ENCODE data around the gene OR51L1.
"Not testable (repeated sequence)": the region's sequence is repeated elsewhere in the genome, so short reads cannot be mapped to it uniquely, and the experiment has no call there.

DNA sequence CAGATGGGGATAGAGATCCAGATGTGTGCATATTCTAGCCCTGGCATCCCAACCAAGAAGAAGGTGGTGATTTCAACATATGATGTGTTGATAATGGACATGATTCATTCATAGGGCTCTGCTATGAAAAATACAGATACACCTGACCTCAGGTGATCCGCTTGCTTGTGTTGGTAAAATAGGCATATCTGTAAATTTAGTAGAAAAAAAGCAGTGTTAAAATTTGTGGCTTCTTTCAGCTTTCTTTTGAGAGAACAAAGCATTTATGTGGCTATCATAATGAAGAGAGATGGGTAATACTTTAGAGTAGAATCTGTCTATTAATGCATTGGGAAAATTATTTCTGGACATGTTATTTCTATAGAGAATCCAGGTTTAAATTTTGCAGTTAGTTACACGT is 39.0 kb upstream of the OR51L1 start, which contains the start of gene OR51A2:
- not testable (repeated sequence) for TF ChIP-seq YY1 (IDR thresholded peaks at IDR 0.05; ENCODE audit: low read depth, low read length); TEAD4 (IDR thresholded peaks at IDR 0.05; ENCODE audit: low read depth, low read length); SIN3A (conservative IDR thresholded peaks at IDR 0.05 in 1 of 2, IDR thresholded peaks at IDR 0.05 in 1 of 2; ENCODE audit: low read depth in 1 of 2, low read length in 2 of 2); CEBPB (IDR thresholded peaks at IDR 0.05; ENCODE audit: low read depth, low read length); KDM4A (IDR thresholded peaks at IDR 0.05; ENCODE audit: low read depth, low read length, severe bottlenecking); EP300 (IDR thresholded peaks at IDR 0.05; ENCODE audit: borderline replicate concordance in 1 of 2, low read depth in 2 of 2, low read length in 2 of 2); KDM1A (IDR thresholded peaks at IDR 0.05; ENCODE audit: borderline replicate concordance, low read length); CTCF (IDR thresholded peaks at IDR 0.05; ENCODE audit: control extremely low read depth in 1 of 3, insufficient read depth in 1 of 3, low read depth in 1 of 3, low read length in 3 of 3); POLR2AphosphoS5 (IDR thresholded peaks at IDR 0.05; ENCODE audit: low read depth, low read length); EZH2 (IDR thresholded peaks at IDR 0.05; ENCODE audit: low read depth, low read length, severe bottlenecking); POLR2A (IDR thresholded peaks at IDR 0.05; ENCODE audit: control extremely low read depth in 1 of 2, low read depth in 2 of 2, low read length in 2 of 2)
